Natural killer cell treated with Interleukin-12 subunit alpha and Interleukin-12 subunit beta and Interleukin-15 and Interleukin-18, amount 100 ng/mL, for 72 hours (primary cell): ENCODE results near the gene SLC51A. TPM values are rescaled to one million over a fixed set of nuclear protein-coding genes. Genes with fewer than 3 reads are reported as not detected.
"Not testable (repeated sequence)": the region's sequence is repeated elsewhere in the genome, so short reads cannot be mapped to it uniquely, and the experiment has no call there.

Experiments
- ATAC-seq, 2 donors: fragments of 150-1000 bp; cut with Tn5 transposase in 1 of 2; sonication (Bioruptor Pico), chemical (Tn5 transposase) in 1 of 2; 2 replicates each; pipeline ENCODE4 v1.10.0; 2021
- DNase-seq: peaks from one replicate; pipeline ENCODE4 v3.0.0; 2022; ENCODE audit warnings: low spot score
- H3K27ac Mint-ChIP-seq, 2 donors: 1 replicate in 1 of 2; 2 replicates in 1 of 2; pipeline ENCODE4 v1.8.0; 2022; ENCODE audit warnings: mixed read lengths in 2 of 2, mild to moderate bottlenecking in 1 of 2, moderate library complexity in 1 of 2
- H3K27me3 Mint-ChIP-seq, 2 donors: 1 replicate in 1 of 2; 2 replicates in 1 of 2; pipeline ENCODE4 v1.8.0; 2022; ENCODE audit warnings: mixed read lengths in 2 of 2
- H3K36me3 Mint-ChIP-seq: one replicate; pipeline ENCODE4 v1.8.0; 2022; ENCODE audit warnings: mixed read lengths
- H3K4me1 Mint-ChIP-seq, 2 donors: 1 replicate in 1 of 2; 2 replicates in 1 of 2; pipeline ENCODE4 v1.8.0; 2022; ENCODE audit warnings: low read depth in 2 of 2, mixed read lengths in 2 of 2, mild to moderate bottlenecking in 1 of 2
- H3K4me3 Mint-ChIP-seq: one replicate; pipeline ENCODE4 v1.8.0; 2022; ENCODE audit warnings: mixed read lengths
- H3K9me3 Mint-ChIP-seq: 2 replicates; pipeline ENCODE4 v1.8.0; 2022; ENCODE audit warnings: mixed read lengths
- total RNA-seq, 2 donors: library from RNA; stranded (reverse); gene quantifications; one replicate each; pipeline ENCODE4 v1.2.3, GENCODE V29; 2022

The SLC51A gene
- total RNA-seq, 2 donors from 2014 or later, result not detected

GRCh38 chr3:196184169-196184432 is 32.2 kb upstream of the SLC51A start:
- not testable (repeated sequence) for ATAC-seq, H3K27me3 Mint-ChIP-seq, DNase-seq, H3K9me3 Mint-ChIP-seq, H3K36me3 Mint-ChIP-seq
- Mint-ChIP-seq H3K4me1 (peaks cover 27 to 35% of the 10 kb centered on the region in 2 donors), H3K4me3 (peak overlapping the region; percentile 82), H3K27ac (peak overlapping the region in 1 of 2 donors; percentile 96)

GRCh38 chr3:196184881-196185280 is 31.5 kb upstream of the SLC51A start:
- Mint-ChIP-seq H3K36me3 (no peaks in the 10 kb centered on the region), H3K4me1 (peaks cover 19 to 27% of the 10 kb centered on the region in 2 donors)

GRCh38 chr3:196186651-196187573 is 29.4 kb upstream of the SLC51A start:
- Mint-ChIP-seq H3K36me3 (no peaks in the 10 kb centered on the region), H3K4me1 (peaks cover 14 to 22% of the 10 kb centered on the region in 2 donors), H3K27me3 (no peaks in the 10 kb centered on the region), H3K27ac (peak overlapping the region; percentile 33 to 62), H3K9me3 (no peaks in the 10 kb centered on the region), H3K4me3 (peak overlapping the region; percentile 67)
- ATAC-seq (peak in 1 of 2 donors; percentile 7), DNase-seq (no peak)

More at GRCh38 chr3:196184881-196185280, 31.5 kb upstream of the SLC51A start:
- H3K4me3 Mint-ChIP-seq, result no peak overlapping the region
- ATAC-seq (no peak), DNase-seq (no peak)
- H3K27ac Mint-ChIP-seq, result no peak overlapping the region
- no peaks in the 10 kb centered on the region for H3K27me3 Mint-ChIP-seq
- no peaks in the 10 kb centered on the region for H3K9me3 Mint-ChIP-seq

GRCh38 chr3:196189566-196190347 is 26.6 kb upstream of the SLC51A start:
- no peaks in the 10 kb centered on the region for H3K9me3 Mint-ChIP-seq
- no peak overlapping the region for H3K4me3 Mint-ChIP-seq
- no peaks in the 10 kb centered on the region for H3K27me3 Mint-ChIP-seq
- H3K4me1 Mint-ChIP-seq, result peaks cover 17 to 18% of the 10 kb centered on the region in 2 donors
- ATAC-seq (no peak), DNase-seq (no peak)
- peak overlapping the region in 1 of 2 donors; percentile 63 for H3K27ac Mint-ChIP-seq
- no peaks in the 10 kb centered on the region for H3K36me3 Mint-ChIP-seq

GRCh38 chr3:196192036-196192523 is 24.3 kb upstream of the SLC51A start:
- Mint-ChIP-seq H3K36me3 (no peaks in the 10 kb centered on the region), H3K4me1 (peaks cover 8 to 14% of the 10 kb centered on the region in 2 donors), H3K27ac (peak overlapping the region; percentile 98), H3K27me3 (no peaks in the 10 kb centered on the region), H3K4me3 (peak overlapping the region; percentile 67), H3K9me3 (no peaks in the 10 kb centered on the region)
- peak; percentile 71 to 72 for ATAC-seq
- peak; percentile 75 for DNase-seq

GRCh38 chr3:196192524-196193051 is 23.7 kb upstream of the SLC51A start:
- peak overlapping the region; percentile 67 for H3K4me3 Mint-ChIP-seq
- DNase-seq, result no peak
- peaks cover 7 to 12% of the 10 kb centered on the region in 2 donors for H3K4me1 Mint-ChIP-seq

GRCh38 chr3:196193133-196193735 is 23.1 kb upstream of the SLC51A start:
- Mint-ChIP-seq H3K27me3 (no peaks in the 10 kb centered on the region), H3K4me3 (no peak overlapping the region), H3K9me3 (no peaks in the 10 kb centered on the region), H3K36me3 (no peaks in the 10 kb centered on the region), H3K27ac (peak overlapping the region; percentile 98), H3K4me1 (peaks cover 7 to 12% of the 10 kb centered on the region in 2 donors)
- DNase-seq, result no peak
- ATAC-seq, result no peak

More at GRCh38 chr3:196192524-196193051, 23.7 kb upstream of the SLC51A start:
- Mint-ChIP-seq H3K27me3 (no peaks in the 10 kb centered on the region), H3K9me3 (no peaks in the 10 kb centered on the region), H3K36me3 (no peaks in the 10 kb centered on the region), H3K27ac (peak overlapping the region; percentile 98)
- ATAC-seq, result no peak

- DNase-seq (no peak), ATAC-seq (no peak)
- Mint-ChIP-seq H3K36me3 (no peaks in the 10 kb centered on the region), H3K27ac (peak overlapping the region in 1 of 2 donors; percentile 98), H3K27me3 (no peaks in the 10 kb centered on the region), H3K4me1 (peaks cover 7 to 12% of the 10 kb centered on the region in 2 donors), H3K9me3 (no peaks in the 10 kb centered on the region), H3K4me3 (no peak overlapping the region)
Observed at GRCh38 chr3:196193736-196194541, 22.4 kb upstream of the SLC51A start.

GRCh38 chr3:196194542-196194915 is 21.8 kb upstream of the SLC51A start:
- H3K36me3 Mint-ChIP-seq, result no peaks in the 10 kb centered on the region
- peaks cover 7 to 12% of the 10 kb centered on the region in 2 donors for H3K4me1 Mint-ChIP-seq
- no peak overlapping the region for H3K4me3 Mint-ChIP-seq
- no peaks in the 10 kb centered on the region for H3K27me3 Mint-ChIP-seq
- no peak for DNase-seq
- H3K9me3 Mint-ChIP-seq, result no peaks in the 10 kb centered on the region
- peak overlapping the region in 1 of 2 donors; percentile 41 for H3K27ac Mint-ChIP-seq
- ATAC-seq, result no peak

GRCh38 chr3:196195664-196196265 is 20.6 kb upstream of the SLC51A start:
- Mint-ChIP-seq H3K27ac (no peak overlapping the region), H3K9me3 (no peaks in the 10 kb centered on the region), H3K36me3 (no peaks in the 10 kb centered on the region), H3K4me1 (peaks cover 7 to 12% of the 10 kb centered on the region in 2 donors), H3K4me3 (no peak overlapping the region), H3K27me3 (no peaks in the 10 kb centered on the region)
- DNase-seq (no peak), ATAC-seq (no peak)

- ATAC-seq (no peak), DNase-seq (no peak)
- H3K27me3 Mint-ChIP-seq, result peaks cover 0 to under 1% of the 10 kb centered on the region in 2 donors
- H3K36me3 Mint-ChIP-seq, result no peaks in the 10 kb centered on the region
- H3K4me3 Mint-ChIP-seq, result no peak overlapping the region
- peaks cover 2 to 6% of the 10 kb centered on the region in 2 donors for H3K4me1 Mint-ChIP-seq
- H3K9me3 Mint-ChIP-seq, result no peaks in the 10 kb centered on the region
- H3K27ac Mint-ChIP-seq, result no peak overlapping the region
Observed at GRCh38 chr3:196197524-196197923, 18.8 kb upstream of the SLC51A start.

- no peaks in the 10 kb centered on the region for H3K36me3 Mint-ChIP-seq
- H3K27me3 Mint-ChIP-seq, result peaks cover 0 to 4% of the 10 kb centered on the region in 2 donors
- no peaks in the 10 kb centered on the region for H3K9me3 Mint-ChIP-seq
- no peak for DNase-seq
- H3K27ac Mint-ChIP-seq, result no peak overlapping the region
- ATAC-seq, result no peak
- H3K4me1 Mint-ChIP-seq, result peaks cover 0 to 4% of the 10 kb centered on the region in 2 donors
- H3K4me3 Mint-ChIP-seq, result no peak overlapping the region
Observed at GRCh38 chr3:196198081-196198675, 18.2 kb upstream of the SLC51A start.
